GM19455 (cell line): ENCODE measurements around the gene PCDHA13.
"Not testable (repeated sequence)": the region's sequence is repeated elsewhere in the genome, so short reads cannot be mapped to it uniquely, and the experiment has no call there.

Source experiments
- ATAC-seq: cut with Tn5 transposase; IDR thresholded peaks from one replicate; pipeline ENCODE4 v1.9.1; 2021; ENCODE audit not compliant: unreplicated experiment

The PCDHA13 gene

DNA sequence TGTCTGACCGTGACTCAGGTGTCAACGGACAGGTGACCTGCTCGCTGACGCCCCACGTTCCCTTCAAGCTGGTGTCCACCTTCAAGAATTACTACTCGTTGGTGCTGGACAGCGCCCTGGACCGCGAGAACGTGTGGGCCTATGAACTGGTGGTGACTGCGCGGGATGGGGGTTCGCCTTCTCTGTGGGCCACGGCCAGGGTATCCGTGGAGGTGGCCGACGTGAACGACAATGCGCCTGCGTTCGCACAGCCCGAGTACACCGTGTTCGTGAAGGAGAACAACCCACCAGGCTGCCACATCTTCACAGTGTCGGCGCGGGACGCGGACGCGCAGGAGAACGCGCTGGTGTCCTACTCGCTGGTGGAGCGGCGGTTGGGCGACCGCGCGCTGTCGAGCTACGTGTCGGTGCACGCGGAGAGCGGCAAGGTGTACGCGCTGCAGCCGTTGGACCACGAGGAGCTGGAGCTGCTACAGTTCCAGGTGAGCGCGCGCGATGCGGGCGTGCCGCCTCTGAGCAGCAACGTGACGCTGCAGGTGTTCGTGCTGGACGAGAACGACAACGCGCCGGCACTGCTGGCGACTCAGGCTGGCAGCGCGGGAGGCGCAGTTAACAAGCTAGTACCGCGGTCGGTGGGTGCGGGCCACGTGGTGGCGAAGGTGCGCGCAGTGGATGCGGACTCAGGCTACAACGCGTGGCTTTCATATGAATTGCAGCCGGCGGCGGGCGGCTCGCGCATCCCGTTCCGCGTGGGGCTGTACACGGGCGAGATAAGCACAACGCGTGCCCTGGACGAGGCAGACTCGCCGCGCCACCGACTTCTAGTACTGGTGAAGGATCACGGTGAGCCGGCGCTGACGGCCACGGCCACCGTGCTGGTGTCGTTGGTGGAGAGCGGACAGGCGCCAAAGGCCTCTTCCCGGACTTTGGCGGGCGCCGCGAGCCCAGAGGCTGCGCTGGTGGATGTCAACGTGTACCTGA is 11.4 kb upstream of the PCDHA13 start:
- no peak for ATAC-seq

DNA sequence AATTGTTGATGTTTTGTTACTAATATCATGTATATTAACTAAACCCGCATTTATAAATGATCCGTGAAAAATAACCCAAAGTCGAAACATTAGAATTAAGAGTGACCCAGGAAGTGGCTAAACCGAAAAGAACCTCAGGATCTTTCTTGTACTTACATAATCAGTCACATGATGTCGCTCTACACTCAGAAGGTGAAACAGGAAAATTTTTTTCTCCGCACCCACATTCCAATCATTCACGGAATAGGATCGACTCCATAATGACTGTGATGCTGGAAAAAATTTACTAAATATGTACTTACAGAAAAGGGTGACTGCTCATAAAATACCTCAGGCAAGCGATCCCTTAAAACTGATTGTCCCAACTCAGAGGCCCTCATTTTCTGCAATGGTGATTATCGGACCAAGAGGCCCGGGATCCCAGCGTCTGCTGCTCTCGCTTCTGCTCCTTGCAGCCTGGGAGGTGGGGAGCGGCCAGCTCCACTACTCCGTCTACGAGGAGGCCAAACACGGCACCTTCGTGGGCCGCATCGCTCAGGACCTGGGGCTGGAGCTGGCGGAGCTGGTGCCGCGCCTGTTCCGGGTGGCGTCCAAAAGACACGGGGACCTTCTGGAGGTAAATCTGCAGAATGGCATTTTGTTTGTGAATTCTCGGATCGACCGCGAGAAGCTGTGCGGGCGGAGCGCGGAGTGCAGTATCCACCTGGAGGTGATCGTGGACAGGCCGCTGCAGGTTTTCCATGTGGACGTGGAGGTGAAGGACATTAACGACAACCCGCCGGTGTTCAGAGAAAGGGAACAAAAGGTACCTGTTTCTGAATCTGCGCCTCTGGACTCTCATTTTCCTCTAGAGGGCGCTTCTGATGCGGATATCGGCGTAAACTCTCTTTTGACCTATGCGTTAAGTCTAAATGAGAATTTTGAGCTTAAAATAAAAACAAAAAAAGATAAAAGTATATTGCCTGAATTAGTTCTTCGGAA is 6.5 kb upstream of the PCDHA13 start, which contains the start of gene PCDHA12:
Gene PCDHA12, plus strand, starts transcription at position 224 of the 981 bp plus-strand sequence. Its CDS starts 165 bp downstream, at position 389.
- no peak for ATAC-seq

DNA sequence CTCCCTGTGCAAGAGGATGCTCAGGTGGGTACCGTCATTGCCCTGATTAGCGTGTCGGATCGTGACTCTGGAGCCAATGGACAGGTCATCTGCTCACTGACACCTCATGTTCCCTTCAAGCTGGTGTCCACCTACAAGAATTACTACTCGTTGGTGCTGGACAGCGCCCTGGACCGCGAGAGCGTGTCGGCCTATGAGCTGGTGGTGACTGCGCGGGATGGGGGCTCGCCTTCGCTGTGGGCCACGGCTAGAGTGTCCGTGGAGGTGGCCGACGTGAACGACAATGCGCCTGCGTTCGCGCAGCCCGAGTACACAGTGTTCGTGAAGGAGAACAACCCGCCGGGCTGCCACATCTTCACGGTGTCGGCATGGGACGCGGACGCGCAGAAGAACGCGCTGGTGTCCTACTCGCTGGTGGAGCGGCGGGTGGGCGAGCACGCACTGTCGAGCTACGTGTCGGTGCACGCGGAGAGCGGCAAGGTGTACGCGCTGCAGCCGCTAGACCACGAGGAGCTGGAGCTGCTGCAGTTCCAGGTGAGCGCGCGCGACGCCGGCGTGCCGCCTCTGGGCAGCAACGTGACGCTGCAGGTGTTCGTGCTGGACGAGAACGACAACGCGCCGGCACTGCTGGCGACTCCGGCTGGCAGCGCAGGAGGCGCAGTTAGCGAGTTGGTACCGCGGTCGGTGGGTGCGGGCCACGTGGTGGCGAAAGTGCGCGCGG is 5.2 kb upstream of the PCDHA13 start:
- ATAC-seq: not testable (repeated sequence)

DNA sequence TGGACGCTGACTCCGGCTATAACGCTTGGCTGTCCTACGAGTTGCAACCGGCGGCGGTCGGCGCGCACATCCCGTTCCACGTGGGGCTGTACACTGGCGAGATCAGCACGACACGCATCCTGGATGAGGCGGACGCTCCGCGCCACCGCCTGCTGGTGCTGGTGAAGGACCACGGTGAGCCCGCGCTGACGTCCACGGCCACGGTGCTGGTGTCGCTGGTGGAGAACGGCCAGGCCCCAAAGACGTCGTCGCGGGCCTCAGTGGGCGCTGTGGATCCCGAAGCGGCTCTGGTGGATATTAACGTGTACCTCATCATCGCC is 4.7 kb upstream of the PCDHA13 start:
- no peak for ATAC-seq

DNA sequence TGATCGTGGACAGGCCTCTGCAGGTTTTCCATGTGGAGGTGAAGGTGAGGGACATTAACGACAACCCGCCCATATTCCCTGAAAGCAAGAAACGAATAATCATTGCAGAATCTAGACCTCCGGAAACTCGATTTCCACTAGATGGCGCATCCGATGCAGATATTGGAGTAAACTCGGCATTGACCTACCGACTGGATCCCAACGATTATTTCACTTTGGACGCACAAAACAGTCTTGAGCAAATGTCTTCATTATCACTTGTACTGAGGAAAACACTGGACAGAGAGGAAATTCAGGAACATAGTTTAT is 621 bp downstream of the PCDHA13 start:
- ATAC-seq: no peak

DNA sequence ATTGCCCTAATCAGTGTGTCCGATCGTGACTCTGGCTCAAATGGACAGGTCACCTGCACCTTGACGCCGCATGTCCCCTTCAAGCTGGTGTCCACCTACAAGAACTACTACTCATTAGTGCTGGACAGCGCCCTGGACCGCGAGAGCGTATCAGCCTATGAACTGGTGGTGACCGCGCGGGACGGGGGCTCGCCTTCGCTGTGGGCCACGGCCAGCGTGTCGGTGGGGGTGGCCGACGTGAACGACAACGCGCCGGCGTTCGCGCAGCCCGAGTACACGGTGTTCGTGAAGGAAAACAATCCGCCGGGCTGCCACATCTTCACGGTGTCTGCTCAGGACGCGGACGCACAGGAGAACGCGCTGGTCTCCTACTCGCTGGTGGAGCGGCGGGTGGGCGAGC is 1.4 kb downstream of the PCDHA13 start:
- no peak for ATAC-seq

DNA sequence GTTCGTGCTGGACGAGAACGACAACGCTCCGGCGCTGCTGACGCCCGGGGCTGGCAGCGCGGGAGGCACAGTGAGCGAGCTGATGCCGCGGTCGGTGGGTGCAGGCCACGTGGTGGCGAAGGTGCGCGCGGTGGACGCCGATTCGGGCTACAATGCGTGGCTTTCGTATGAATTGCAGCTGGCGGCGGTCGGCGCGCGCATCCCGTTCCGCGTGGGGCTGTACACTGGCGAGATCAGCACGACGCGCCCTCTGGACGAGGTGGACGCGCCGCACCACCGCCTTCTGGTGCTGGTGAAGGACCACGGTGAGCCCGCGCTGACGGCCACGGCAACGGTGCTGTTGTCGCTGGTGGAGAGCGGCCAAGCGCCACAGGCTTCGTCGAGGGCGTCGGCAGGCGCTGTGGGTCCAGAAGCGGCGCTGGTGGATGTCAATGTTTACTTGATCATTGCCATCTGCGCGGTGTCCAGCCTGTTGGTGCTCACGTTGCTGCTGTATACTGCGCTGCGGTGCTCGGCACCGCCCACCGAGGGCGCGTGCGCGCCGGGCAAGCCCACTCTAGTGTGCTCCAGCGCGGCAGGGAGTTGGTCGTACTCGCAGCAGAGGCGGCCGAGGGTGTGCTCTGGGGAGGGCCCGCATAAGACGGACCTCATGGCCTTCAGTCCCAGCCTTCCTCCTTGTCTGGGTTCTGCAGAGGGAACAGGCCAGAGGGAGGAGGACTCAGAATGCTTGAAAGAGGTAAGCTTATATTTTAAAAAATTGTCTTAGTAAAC is 2.2 kb downstream of the PCDHA13 start:
- ATAC-seq: no peak

DNA sequence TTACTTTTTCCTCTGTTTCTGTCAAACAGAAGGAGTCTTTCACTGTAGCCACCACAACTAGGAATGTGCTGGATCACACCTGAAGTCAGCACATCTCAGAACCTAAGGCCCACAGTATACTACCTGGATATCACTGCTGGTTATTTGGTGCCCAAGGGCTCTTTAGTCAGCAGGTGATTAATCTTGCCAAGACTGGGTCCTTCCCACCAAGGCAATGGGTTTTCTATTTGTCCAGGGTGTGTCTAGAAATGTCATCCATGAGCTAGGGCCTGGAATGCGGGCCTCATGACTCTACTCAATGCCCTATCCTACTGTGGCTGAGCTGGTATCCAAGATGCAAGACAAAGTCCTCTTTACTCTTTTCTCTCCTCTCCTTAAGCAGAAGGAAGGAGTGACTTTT is 34.4 kb downstream of the PCDHA13 start:
- ATAC-seq: no peak

DNA sequence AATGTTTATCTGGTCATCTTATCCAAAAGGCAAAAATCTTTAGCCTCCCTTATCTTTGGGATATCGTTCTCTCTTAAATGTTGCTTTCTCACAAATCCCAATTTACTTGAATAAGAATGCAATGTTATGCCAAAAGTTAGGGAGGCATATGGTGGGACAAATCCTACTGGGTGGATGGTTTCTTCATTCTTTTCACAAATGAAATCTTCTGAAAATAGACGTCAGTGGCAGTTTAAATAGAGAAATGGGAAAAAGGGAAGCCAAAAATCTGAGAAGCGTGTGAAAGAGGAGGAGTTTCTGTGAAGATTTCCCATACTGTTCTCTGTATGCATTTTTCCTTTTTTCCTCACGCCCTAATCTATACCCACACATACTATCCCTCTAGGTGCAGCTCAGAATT is 41.7 kb downstream of the PCDHA13 start:
- ATAC-seq: no peak

DNA sequence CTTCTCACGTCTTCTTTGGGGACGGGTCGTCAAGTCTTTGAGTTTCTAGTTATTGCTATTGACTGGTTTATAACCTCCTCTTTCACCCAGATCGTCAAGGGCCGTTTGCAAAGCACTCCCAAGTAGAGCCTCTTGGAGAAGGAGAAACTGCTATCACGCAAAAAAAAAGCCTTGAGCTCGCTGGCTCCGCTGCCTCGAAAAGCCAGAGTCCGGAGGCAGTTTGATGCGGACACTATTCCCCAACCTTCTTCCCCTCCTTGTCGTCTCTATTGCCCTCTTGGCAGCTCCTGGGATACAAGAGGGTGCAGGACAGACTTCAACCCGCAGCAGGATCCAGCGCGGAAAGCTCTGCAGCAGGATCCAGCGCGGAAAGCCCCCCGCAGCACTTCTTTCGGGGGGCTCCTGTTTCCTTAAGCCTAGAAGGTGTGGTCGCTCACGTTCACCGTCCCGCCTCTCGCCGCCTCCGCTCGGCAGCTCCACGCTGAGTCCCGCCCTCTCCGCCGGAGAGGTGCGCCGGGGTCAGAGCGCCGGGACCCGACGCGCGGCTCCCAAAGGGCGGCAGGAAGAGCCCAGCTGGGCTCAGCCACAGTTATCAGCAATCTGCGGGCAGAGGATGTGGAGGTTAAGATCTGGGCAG is 44.0 kb downstream of the PCDHA13 start, which contains the start of gene PCDHAC1:
Gene PCDHAC1, plus strand, starts transcription at position 494 of the 637 bp plus-strand sequence. CDS start 594 bp downstream, outside the sequence.
- ATAC-seq: no peak

DNA sequence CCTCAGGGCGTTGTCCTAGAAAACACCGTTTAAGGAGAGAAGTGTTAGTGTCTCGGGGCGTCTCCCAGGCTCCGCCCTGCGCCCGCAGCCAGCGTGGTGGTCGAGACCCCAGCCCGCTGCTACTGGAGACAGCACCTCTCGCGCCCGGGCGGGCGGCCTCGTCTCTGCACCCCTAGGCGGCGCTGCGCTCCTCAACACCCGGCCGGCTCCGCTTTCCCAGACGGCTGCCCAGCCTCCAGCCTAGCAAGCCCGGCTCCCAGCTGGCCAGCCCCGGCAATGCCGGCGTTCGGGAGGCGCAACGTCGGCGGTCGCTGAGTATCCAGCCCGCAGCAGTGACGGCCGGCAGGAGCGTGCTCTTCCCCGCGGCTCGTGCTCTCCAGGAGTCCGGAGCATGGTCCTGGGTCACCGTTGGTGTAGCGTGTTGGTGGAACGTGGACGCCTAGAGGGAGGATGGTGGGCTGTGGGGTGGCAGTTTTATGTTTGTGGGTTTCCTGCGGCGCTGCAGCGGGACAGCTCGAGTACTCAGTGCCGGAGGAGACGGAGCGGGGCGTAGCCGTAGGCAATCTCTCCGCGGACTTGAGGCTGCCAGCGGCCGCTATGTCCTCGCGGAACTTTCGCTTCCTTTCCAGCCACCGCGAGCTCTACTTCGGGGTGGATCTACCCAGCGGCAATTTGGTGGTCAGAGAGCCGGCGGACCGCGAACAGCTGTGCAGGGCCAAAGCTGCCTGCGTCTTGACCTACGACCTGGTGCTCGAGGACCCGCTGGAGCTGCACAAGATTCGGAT is 44.7 kb downstream of the PCDHA13 start:
- ATAC-seq: no peak

DNA sequence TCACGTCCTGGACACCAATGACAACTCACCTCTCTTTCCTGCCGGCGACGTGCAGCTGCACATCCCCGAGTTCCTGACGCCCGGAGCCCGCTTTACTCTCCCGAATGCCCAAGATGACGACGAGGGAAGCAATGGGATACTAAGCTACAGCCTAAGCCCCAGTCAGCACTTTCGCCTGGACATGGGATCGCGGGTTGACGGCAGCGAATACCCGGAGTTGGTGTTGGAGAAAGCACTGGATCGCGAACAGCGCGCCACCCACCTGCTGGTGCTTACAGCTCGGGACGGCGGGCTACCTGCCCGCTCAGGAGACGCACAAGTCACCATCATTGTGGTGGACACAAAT is 45.3 kb downstream of the PCDHA13 start:
- ATAC-seq: no peak
